ENCODE results near the gene PTGR2. TPM values are rescaled to one million over a fixed set of nuclear protein-coding genes. Genes with fewer than 3 reads are reported as not detected.

PTGR2 gene
- total and polyA plus RNA-seq, 2 of the 8 experiments (the other 6 are each of a cell fraction or from before 2014, with no cell fraction given): 6.0 to 17.5 TPM

GRCh38 chr14:73842201-73842600 is 9.4 kb upstream of the PTGR2 start:
- CTCF ChIA-PET (ENCODE audit: partially characterized antibody): interaction anchor here (0.8 kb wide), 1 partner anchor 11 kb away, joined by 4 read pairs; no protein-coding TSS in a partner anchor
- WGBS, 2 experiments (ENCODE audit: extremely low coverage in 1 of 2, insufficient coverage in 1 of 2, insufficient read length in 1 of 2, insufficient replicate concordance in 2 of 2, low coverage in 1 of 2, low lambda C conversion rate in 2 of 2, missing lambda C conversion rate in 1 of 2): 76% methylated on average over 1 of the region's 1 CpG; no CpG with 5 or more reads in 1 of the 2 experiments
- POLR2A ChIA-PET (ENCODE audit: partially characterized antibody): interaction anchor here (0.6 kb wide), 1 partner anchor 249 kb away, joined by 3 read pairs; no protein-coding TSS in a partner anchor
- no peak for TF ChIP-seq EGR1 (IDR thresholded peaks at IDR 0.05; ENCODE audit: borderline replicate concordance, low read depth, low read length)
- no peak for TF ChIP-seq RAD21 (IDR thresholded peaks at IDR 0.05 in 1 of 2, conservative IDR thresholded peaks at IDR 0.05 in 1 of 2; ENCODE audit: low read depth in 2 of 2, low read length in 2 of 2)
- no peak for TF ChIP-seq GABPA (IDR thresholded peaks at IDR 0.05; ENCODE audit: borderline replicate concordance, insufficient read depth, low read length)
- no peak for TF ChIP-seq SP2 (IDR thresholded peaks at IDR 0.05; ENCODE audit: low read length)
- TF ChIP-seq SAP30 (IDR thresholded peaks at IDR 0.05; ENCODE audit: insufficient read depth, insufficient replicate concordance, low read length): no peak
- TF ChIP-seq TBP (IDR thresholded peaks at IDR 0.05; ENCODE audit: low read depth, low read length): no peak
- TF ChIP-seq HDAC2 (IDR thresholded peaks at IDR 0.05; ENCODE audit: borderline replicate concordance in 1 of 2, low read depth in 2 of 2, low read length in 2 of 2): no peak
- TF ChIP-seq POLR2A (IDR thresholded peaks at IDR 0.05; ENCODE audit: control extremely low read depth in 1 of 2, low read depth in 2 of 2, low read length in 2 of 2): no peak
- TF ChIP-seq POLR2AphosphoS5 (IDR thresholded peaks at IDR 0.05; ENCODE audit: low read depth, low read length): no peak
- TF ChIP-seq CHD1 (IDR thresholded peaks at IDR 0.05; ENCODE audit: low read depth, low read length): no peak

More at GRCh38 chr14:73842201-73842600, 9.4 kb upstream of the PTGR2 start:
- H3K56ac ChIP-seq (replicated peaks; ENCODE audit: insufficient read length, low read depth, low read length): no peak overlapping the region
- no peak overlapping the region for H3K18ac ChIP-seq (ENCODE audit: extremely low read depth, low read length)
- H4K5ac ChIP-seq (ENCODE audit: insufficient read length, low read depth, low read length): no peak overlapping the region
- 0 out of 4 replicates have a peak, but pooled peaks cover 0 to 3% of the 10 kb centered on the region in 2 experiments for H3K9me3 ChIP-seq (ENCODE audit: insufficient read depth in 2 of 2, low read depth in 1 of 2, low read length in 1 of 2)
- H3K4ac ChIP-seq (replicated peaks; ENCODE audit: insufficient read length, low read depth, low read length): no peak overlapping the region
- no peak overlapping the region for H2AFZ ChIP-seq (ENCODE audit: low read length)
- no peaks in the 10 kb centered on the region for H3K36me3 ChIP-seq (ENCODE audit: control insufficient read depth in 2 of 4, insufficient read depth in 4 of 4, low read length in 3 of 4)
- no peak overlapping the region for H2BK20ac ChIP-seq (ENCODE audit: low read length)
- H4K8ac ChIP-seq (ENCODE audit: extremely low read depth, insufficient read depth, low read length): no peak overlapping the region
- H3K4me2 ChIP-seq (ENCODE audit: insufficient read depth in 1 of 2, low read depth in 2 of 2, low read length in 2 of 2): no peak overlapping the region
- no peak overlapping the region for H2BK120ac ChIP-seq (replicated peaks; ENCODE audit: low read depth, low read length)
- no peaks in the 10 kb centered on the region for H3K4me1 ChIP-seq (replicated peaks in 1 of 4; ENCODE audit: control insufficient read depth in 3 of 4, insufficient read depth in 4 of 4, low read length in 3 of 4)
- H3K14ac ChIP-seq (ENCODE audit: insufficient read length): no peak overlapping the region
- no peak overlapping the region for H4K91ac ChIP-seq (replicated peaks; ENCODE audit: insufficient read length, low read length)
- H2BK5ac ChIP-seq (ENCODE audit: low read depth, low read length): no peak overlapping the region
- H3K23ac ChIP-seq (ENCODE audit: insufficient read length): no peak overlapping the region
- H4K20me1 ChIP-seq (replicated peaks in 1 of 2; ENCODE audit: control insufficient read depth in 1 of 2, insufficient read depth in 2 of 2, low read length in 2 of 2): no peaks in the 10 kb centered on the region
- no peaks in the 10 kb centered on the region for H3K23me2 ChIP-seq (ENCODE audit: low read depth, low read length)
- no peak overlapping the region for H3K27ac ChIP-seq (ENCODE audit: low read depth, low read length)
- H2AK5ac ChIP-seq (ENCODE audit: low read depth, low read length): no peak overlapping the region
- no peak for DNase-seq (ENCODE audit: low read depth in 1 of 2, low spot score in 2 of 2)
- no peaks in the 10 kb centered on the region for H3K79me1 ChIP-seq (ENCODE audit: low read depth, low read length)
- no peak for FAIRE-seq
- H3K4me3 ChIP-seq (ENCODE audit: extremely low read depth in 1 of 4, insufficient read depth in 2 of 4, low read depth in 3 of 4, low read length in 4 of 4): no peak overlapping the region
- H3K27me3 ChIP-seq (replicated peaks in 1 of 4; ENCODE audit: control insufficient read depth in 3 of 4, extremely low read depth in 1 of 4, insufficient read depth in 3 of 4, low read length in 3 of 4): no peaks in the 10 kb centered on the region
- no peaks in the 10 kb centered on the region for H3K79me2 ChIP-seq (ENCODE audit: control insufficient read depth in 1 of 2, insufficient read depth in 2 of 2, low read length in 2 of 2)
- H2BK15ac ChIP-seq (ENCODE audit: low read length): no peak overlapping the region
- no peak overlapping the region for H3K9ac ChIP-seq (replicated peaks in 1 of 4; ENCODE audit: extremely low read depth in 1 of 4, low read depth in 3 of 4, low read length in 3 of 4)
- no peak overlapping the region for H2BK12ac ChIP-seq (ENCODE audit: low read depth, low read length)
